OCI-LY7 (cell line): Measurements from ENCODE around the gene PLN. TPM values are rescaled to one million over a fixed set of nuclear protein-coding genes. Genes with fewer than 3 reads are reported as not detected.

Source experiments
- total RNA-seq, 2 experiments: library from RNA; depleted of rRNA in 1 of 2; stranded (reverse); fragments of >200 nt in 1 of 2; shearing (Covaris generic) in 1 of 2; gene quantifications; 2 replicates each; pipeline ENCODE4 v1.2.3, GENCODE V29; 2014 to 2022

Gene PLN
- total RNA-seq, 2 experiments from 2014 or later: not detected

Other genes with a start within 250 kb of the PLN start
- 7.4 and 9.6 TPM in 2 replicates for gene CEP85L, start 103.3 kb downstream of the PLN start, total RNA-seq (2014; rRNA removed; shearing (Covaris generic))
- gene CEP85L, start 103.3 kb downstream of the PLN start, total RNA-seq (2022): 12.0 and 15.4 TPM in 2 replicates